T-helper 1 cell treated with Interleukin-12 subunit alpha and Interleukin-12 subunit beta and Interleukin-4 antibody, amounts not matched to agents 30 μg/mL and 1 μg/mL, for 36 hours (primary cell): ENCODE measurements around the gene TRAPPC2L.
"Not testable (repeated sequence)": the region's sequence is repeated elsewhere in the genome, so short reads cannot be mapped to it uniquely, and the experiment has no call there.

Experiments used
- H3K27ac Mint-ChIP-seq: one replicate; pipeline ENCODE4 v1.8.0; 2021; ENCODE audit warnings: mild to moderate bottlenecking, mixed read lengths
- H3K27me3 Mint-ChIP-seq: one replicate; pipeline ENCODE4 v1.8.0; 2021; ENCODE audit warnings: low read depth, mixed read lengths
- H3K36me3 Mint-ChIP-seq: one replicate; pipeline ENCODE4 v1.8.0; 2021; ENCODE audit warnings: low read depth, mixed read lengths
- H3K4me1 Mint-ChIP-seq: one replicate; pipeline ENCODE4 v1.8.0; 2021; ENCODE audit warnings: low read depth, mixed read lengths
- H3K4me3 Mint-ChIP-seq: one replicate; pipeline ENCODE4 v1.8.0; 2021; ENCODE audit warnings: mild to moderate bottlenecking, moderate library complexity, mixed read lengths
- H3K9me3 Mint-ChIP-seq: one replicate; pipeline ENCODE4 v1.8.0; 2021; ENCODE audit warnings: mixed read lengths

Gene TRAPPC2L

DNA sequence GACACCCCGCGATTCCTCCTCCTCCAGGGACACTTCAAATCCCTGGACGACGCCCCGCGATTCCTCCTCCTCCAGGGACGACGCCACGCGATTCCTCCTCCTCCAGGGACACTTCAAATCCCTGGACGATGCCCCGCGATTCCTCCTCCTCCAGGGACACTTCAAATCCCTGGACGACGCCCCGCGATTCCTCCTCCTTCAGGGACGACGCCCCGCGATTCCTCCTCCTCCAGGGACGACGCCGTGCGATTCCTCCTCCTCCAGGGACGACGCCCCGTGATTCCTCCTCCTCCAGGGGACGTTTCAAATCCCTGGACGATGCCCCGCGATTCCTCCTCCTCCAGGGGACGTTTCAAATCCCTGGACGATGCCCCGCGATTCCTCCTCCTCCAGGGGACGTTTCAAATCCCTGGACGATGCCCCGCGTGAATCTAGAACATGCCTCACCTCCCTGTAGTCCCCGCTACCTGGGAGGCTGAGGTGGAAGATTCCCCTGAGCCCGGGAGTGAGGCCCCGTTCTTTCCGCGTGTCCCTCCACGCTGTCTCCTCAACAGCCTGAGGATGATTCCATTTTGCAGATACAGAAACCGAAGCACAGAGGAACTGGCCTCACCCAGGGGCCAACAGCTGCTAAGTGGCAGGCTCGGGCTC lies 32.9 kb downstream of the TRAPPC2L start:
- not testable (repeated sequence) for H3K36me3 Mint-ChIP-seq, H3K27ac Mint-ChIP-seq, H3K9me3 Mint-ChIP-seq

DNA sequence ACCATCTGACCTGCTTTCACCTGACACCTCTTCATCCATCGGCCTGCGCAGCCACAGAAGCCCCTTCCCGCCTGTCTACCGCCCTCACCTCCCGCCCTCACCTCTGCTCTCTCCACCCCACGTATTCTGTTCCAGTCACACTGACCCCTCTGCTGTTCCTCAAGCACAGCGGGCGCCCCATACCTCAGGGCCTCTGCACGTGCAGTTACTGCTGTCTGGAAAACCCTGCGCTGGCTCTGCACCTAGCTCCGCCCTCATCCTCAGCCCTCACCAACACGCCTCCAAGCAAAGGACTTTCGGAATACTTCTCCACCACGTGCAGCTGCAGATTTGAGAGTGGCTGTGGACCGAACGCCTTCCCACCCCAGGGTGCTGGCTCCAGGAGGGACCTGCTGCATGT lies 34.2 kb downstream of the TRAPPC2L start:
- Mint-ChIP-seq H3K36me3 (no peaks in the 10 kb centered on the region), H3K9me3 (no peaks in the 10 kb centered on the region), H3K27ac (no peak overlapping the region), H3K4me1 (no peaks in the 10 kb centered on the region), H3K27me3 (no peaks in the 10 kb centered on the region), H3K4me3 (no peak overlapping the region)

More for the DNA sequence above, 32.9 kb downstream of the TRAPPC2L start:
- H3K27me3 Mint-ChIP-seq, H3K4me1 Mint-ChIP-seq, H3K4me3 Mint-ChIP-seq: not testable (repeated sequence)

DNA sequence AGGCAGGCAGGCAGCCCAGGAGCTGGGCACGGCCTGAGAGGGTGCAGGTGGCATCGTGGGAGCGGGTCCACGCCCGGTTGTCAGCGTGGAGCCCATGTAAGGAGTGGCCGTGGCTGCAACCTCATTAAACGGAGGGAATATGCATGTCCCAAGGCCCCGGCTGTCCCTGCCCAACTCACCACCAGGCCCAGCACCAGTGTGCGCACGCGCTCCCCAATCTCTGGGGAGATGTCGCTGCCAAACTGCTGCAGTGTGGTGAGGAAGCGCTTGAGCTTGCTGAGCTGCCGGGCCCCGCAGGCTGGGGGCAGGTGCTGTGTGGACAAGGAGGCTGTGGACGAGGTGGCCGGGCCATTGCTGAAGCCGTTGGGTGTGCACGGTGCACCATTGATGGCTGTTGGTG lies 35.1 kb downstream of the TRAPPC2L start:
- Mint-ChIP-seq H3K9me3 (no peaks in the 10 kb centered on the region), H3K27ac (no peak overlapping the region), H3K4me1 (no peaks in the 10 kb centered on the region), H3K27me3 (no peaks in the 10 kb centered on the region), H3K4me3 (no peak overlapping the region), H3K36me3 (no peaks in the 10 kb centered on the region)

DNA sequence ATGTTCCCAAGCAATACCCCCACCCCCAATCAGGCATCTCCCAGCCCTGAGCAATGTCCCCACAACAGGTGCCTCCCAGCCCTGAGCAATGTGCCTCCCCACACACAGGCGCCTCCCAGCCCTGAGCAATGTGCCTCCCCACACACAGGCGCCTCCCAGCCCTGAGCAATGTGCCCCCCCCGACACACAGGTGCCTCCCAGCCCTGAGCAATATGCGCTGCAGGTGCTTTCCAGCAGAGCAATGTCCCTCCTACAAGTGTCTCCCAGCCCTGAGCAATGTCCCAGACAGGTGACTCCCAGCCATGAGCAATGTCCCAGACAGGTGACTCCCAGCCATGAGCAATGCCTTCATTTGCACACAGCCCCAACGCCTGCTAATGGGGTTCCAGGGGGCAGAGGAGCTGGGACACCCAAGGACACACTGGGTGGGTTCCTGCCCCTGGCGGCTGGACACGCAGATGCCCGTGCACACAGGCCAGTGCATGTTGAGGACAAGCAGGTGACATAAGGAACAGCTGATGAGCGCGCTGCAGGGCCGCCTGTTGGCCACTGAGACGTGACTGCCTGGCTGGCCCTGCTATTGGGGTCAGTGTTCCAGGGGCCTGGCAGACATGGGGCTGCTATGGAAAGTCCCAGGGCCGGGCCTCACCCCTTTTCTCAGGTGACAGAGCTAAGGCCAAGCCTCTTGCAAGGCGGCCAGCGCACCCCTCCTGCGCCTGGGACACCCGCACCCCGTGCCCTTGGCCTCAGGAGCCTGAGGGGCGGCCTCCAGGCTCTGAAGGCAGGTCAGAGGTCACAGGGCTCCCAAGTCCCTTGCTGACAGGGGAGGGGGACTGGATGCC lies 36.4 kb downstream of the TRAPPC2L start:
- no peaks in the 10 kb centered on the region for H3K9me3 Mint-ChIP-seq
- H3K4me3 Mint-ChIP-seq: no peak overlapping the region
- H3K4me1 Mint-ChIP-seq: no peaks in the 10 kb centered on the region
- H3K27ac Mint-ChIP-seq: no peak overlapping the region
- H3K36me3 Mint-ChIP-seq: no peaks in the 10 kb centered on the region
- H3K27me3 Mint-ChIP-seq: no peaks in the 10 kb centered on the region

DNA sequence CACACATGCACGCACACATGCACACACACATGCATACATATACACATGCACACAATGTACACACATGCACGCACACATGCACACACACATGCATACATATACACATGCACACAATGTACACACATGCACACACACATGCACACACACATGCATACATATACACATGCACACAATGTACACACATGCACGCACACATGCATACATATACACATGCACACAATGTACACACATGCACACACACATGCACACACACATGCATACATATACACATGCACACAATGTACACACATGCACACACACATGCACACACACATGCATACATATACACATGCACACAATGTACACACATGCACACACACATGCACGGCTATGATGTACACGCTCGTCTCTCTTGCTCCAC lies 37.3 kb downstream of the TRAPPC2L start:
- not testable (repeated sequence) for H3K36me3 Mint-ChIP-seq, H3K9me3 Mint-ChIP-seq, H3K27me3 Mint-ChIP-seq, H3K4me3 Mint-ChIP-seq, H3K4me1 Mint-ChIP-seq, H3K27ac Mint-ChIP-seq

DNA sequence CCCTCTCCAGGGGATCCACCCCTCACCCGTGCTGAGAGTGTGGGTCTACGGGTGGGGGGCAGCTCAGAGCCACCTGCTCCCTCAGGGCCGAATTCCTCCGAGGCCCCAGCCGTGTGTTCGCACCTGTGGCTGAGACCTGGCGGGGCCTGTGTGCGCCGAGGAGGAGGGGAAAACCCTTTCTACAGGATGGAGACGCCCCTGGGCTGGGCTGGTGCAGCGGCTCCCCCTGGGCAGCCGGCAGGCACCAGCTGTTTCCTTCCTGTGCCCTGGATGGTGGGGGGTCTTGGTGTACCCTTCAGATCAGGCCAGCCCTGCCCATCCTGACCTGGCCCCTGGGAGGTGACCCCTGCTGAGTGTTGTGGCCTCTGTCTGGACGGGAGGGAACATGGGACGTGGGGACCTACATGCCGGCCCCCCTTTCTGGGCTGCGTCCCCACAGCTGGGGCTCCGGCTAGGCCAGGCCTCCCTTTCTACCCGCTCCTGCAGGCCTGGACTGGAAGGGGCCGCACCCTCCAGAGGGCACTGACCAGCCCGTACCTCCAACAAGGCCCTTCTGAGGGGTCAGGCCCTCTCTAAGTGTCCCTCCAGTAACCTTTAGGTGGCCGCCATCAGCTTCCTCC lies 37.9 kb downstream of the TRAPPC2L start:
- Mint-ChIP-seq H3K36me3 (no peaks in the 10 kb centered on the region), H3K27ac (no peak overlapping the region), H3K4me3 (no peak overlapping the region), H3K9me3 (no peaks in the 10 kb centered on the region), H3K27me3 (no peaks in the 10 kb centered on the region), H3K4me1 (no peaks in the 10 kb centered on the region)

DNA sequence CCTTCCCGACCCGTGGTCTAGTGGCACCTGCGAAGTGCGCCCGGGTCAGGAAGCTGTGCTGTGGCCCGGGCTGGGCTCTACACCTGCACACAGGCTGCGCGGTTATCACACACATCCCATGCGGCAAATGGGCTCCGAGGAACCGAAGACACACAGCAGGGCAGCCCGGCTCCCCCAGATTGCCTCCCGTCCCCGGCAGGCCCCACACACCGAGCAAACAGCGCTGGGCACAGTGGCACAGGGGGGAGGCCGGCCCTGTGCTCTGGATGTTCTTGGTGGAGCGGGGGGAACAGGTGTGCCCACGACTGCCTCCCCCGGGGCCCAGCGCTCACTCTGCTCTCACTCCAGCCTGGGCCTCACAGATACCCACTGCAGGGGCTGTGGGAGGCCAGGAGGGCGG lies 38.4 kb downstream of the TRAPPC2L start:
- H3K27me3 Mint-ChIP-seq: no peaks in the 10 kb centered on the region
- no peaks in the 10 kb centered on the region for H3K4me1 Mint-ChIP-seq
- no peaks in the 10 kb centered on the region for H3K36me3 Mint-ChIP-seq
- no peak overlapping the region for H3K27ac Mint-ChIP-seq
- H3K4me3 Mint-ChIP-seq: no peak overlapping the region
- no peaks in the 10 kb centered on the region for H3K9me3 Mint-ChIP-seq

DNA sequence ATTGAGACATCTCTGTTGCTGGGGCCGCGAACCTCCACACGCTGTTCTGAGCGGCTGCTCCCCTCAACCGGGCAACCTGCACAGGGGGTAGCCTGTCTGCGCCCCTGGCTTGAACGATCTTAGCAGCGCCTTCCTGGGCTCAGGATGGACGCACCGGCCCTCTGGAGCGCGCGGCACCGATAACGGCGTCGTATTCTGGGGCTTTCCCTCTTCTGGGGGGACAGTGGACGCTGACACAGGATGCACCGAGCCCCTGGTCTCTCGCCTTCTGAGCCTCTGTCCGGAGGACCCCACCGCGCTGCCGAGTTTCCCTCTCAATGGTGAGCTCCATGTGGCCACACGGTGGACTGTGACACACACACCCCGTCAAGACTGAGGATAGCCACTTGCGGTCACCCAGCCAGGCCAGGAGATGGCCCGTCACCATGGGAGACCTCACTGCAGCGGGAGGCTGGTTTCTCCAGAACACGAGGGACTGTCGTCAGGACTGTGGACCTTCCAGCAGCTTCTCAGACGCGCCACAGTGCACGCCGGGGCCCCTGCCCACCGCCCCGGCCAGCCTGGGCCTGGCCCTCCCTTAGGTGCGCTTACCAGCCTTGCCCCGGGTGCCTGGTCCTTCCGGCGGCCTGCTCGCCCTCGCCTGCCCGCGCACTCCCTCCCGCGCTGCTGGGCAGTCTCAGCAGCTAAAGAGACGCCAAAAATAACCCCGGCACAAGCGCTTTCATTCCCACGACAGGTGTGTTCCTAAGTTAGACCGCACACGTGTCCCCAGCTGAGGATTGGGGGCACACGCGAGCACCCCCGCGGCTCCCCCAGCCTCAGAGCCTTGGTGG lies 39.5 kb downstream of the TRAPPC2L start:
- Mint-ChIP-seq H3K27ac (no peak overlapping the region), H3K4me3 (no peak overlapping the region), H3K36me3 (no peaks in the 10 kb centered on the region), H3K4me1 (no peaks in the 10 kb centered on the region), H3K27me3 (no peaks in the 10 kb centered on the region), H3K9me3 (no peaks in the 10 kb centered on the region)

DNA sequence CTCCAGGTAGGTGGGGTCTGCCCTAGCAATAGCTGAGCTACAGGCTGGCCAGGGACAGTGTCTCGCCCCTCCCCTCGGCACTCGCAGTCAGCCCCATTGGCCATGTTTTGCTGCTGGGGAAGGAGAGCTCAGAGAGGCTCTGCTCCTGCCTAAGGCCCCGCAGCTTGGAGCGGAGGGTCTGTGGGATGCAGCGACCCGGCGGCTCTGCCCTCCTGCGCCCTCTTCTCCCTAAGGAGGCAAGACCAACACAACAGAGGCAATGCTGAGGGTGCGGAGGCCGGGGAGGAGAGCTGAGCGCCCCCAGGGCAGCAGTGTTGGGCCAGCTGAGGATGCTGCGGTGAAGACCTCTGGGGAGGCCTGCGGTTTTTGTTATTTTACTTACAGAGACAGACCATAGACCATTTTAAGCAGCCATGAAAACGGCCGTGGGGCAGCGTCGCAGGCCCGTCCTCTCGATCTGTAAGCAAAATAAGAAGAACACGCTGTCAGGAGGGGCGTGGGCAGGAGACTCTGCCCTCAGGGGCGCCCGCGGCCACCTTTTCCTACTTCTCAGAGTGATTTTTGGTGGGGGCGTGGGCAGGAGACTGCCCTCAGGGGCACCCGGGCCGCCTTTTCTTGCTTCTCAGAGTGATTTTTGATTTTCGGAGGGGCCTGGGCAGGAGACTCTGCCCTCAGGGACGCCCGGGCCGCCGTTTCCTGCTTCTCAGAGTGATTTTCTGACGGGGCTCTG lies 40.9 kb downstream of the TRAPPC2L start:
- no peaks in the 10 kb centered on the region for H3K27me3 Mint-ChIP-seq
- no peaks in the 10 kb centered on the region for H3K9me3 Mint-ChIP-seq
- no peaks in the 10 kb centered on the region for H3K36me3 Mint-ChIP-seq
- no peak overlapping the region for H3K4me3 Mint-ChIP-seq
- H3K27ac Mint-ChIP-seq: no peak overlapping the region
- no peaks in the 10 kb centered on the region for H3K4me1 Mint-ChIP-seq

DNA sequence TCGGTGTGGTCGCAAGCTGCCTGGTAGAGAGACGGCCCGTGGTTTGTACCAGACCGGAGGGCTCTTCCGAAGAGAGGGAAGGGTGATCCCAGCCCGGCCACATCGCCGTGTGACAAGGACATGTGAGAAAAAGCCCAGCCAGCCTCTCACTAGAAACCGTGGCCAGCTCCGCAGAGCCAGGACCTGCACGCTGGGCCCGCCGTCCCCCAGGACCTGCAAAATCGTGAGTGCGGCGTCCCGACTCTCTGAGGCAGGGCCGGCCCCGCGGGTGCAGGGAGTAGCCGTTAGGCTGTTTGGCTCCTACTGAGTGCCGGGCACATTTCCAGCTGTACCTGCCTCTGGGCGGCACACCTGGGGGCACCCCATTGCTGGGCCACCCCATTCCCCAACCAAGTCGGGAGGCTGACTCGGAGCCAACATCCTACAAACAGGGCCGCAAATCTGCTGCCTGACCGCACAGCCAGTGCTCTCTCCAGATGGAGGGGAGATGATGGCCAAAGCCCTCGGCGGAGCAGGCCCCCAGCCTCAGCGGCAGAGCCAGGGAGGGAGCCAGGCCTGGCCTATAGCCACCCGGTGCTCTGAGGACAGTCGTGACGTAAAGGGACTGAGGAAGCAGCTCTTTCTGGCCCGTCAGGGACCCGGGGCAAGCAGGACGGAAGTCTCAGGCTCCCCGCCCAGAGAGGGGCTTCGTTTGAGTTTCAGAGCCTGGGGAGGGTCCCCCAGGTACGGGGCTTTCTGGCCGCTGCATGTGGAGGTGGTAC lies 43.2 kb downstream of the TRAPPC2L start:
- H3K27ac Mint-ChIP-seq: no peak overlapping the region
- no peaks in the 10 kb centered on the region for H3K4me1 Mint-ChIP-seq
- no peaks in the 10 kb centered on the region for H3K9me3 Mint-ChIP-seq
- H3K4me3 Mint-ChIP-seq: no peak overlapping the region
- no peaks in the 10 kb centered on the region for H3K36me3 Mint-ChIP-seq
- H3K27me3 Mint-ChIP-seq: no peaks in the 10 kb centered on the region

DNA sequence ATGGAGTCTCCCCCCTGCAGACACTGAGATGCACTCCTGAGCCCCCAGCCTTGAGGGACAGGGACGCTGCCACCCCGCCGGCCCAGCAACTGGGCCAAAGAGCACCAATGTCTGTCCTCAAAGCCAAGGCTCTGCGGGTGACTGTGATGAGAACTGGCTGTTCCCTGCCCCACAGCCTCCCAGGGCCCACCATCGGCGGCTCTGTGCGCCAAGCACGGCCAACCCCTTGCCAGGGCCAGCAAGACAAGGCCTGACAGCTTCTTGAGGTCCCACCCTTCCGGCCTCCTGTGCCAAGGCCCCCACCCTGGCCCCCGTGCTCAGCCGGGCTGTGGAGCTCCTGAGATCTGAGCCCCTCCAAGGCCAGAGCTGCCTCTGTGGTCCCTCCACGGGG lies 43.7 kb downstream of the TRAPPC2L start:
- no peaks in the 10 kb centered on the region for H3K36me3 Mint-ChIP-seq
- H3K9me3 Mint-ChIP-seq: no peaks in the 10 kb centered on the region
- no peaks in the 10 kb centered on the region for H3K4me1 Mint-ChIP-seq
- H3K27me3 Mint-ChIP-seq: no peaks in the 10 kb centered on the region
- H3K27ac Mint-ChIP-seq: no peak overlapping the region
- H3K4me3 Mint-ChIP-seq: no peak overlapping the region

DNA sequence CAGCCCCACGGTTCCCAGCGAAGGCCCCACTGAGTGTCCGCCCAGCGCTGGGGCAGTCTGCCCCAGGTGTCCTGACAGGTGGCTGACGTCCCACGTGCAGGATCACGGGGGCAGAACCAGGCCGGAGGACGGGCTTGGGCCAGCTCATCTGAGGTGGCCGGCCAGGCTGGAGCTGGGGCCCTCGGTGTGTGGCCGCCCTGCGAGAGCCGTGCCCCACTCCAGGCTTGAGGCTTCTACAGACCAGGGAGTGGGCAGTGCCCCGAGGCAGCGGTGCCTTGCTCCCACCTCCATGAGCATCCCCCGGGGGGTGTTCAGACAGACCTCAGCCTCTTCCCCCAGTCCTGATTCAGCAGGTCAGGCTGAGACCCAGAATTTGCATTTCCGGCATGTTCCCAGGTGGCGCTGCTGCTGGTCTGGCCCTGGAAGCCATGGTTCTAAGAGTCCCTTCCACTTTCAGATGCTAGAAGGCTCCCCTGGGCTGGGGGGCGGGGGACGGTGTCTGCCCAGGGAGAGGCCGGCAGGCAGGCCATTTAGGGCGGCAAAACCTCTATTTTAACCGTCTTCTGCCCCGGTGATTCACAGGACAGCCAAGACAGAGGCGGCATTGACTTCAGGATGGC lies 44.9 kb downstream of the TRAPPC2L start:
- no peaks in the 10 kb centered on the region for H3K9me3 Mint-ChIP-seq
- no peak overlapping the region for H3K4me3 Mint-ChIP-seq
- no peaks in the 10 kb centered on the region for H3K4me1 Mint-ChIP-seq
- no peak overlapping the region for H3K27ac Mint-ChIP-seq
- H3K36me3 Mint-ChIP-seq: no peaks in the 10 kb centered on the region
- no peaks in the 10 kb centered on the region for H3K27me3 Mint-ChIP-seq

DNA sequence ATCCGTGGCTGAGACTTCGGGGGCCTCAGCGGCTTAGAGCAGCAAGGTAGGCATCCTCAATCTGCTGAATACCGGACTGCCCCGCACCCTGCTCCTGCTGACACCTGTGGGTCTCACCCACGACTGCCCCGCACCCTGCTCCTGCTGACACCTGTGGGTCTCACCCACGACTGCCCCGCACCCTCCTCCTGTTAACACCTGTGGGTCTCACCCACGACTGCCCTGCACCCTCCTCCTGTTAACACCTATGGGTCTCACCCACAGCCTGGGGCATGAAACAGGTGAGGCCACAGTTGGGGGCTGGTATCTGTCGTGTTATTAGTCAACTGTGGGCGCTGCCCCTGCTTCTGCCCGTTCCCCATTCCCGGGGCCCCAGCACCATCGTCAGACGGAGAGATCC lies 45.8 kb downstream of the TRAPPC2L start:
- H3K4me3 Mint-ChIP-seq: no peak overlapping the region
- H3K4me1 Mint-ChIP-seq: no peaks in the 10 kb centered on the region
- H3K9me3 Mint-ChIP-seq: no peaks in the 10 kb centered on the region
- H3K27ac Mint-ChIP-seq: no peak overlapping the region
- no peaks in the 10 kb centered on the region for H3K27me3 Mint-ChIP-seq
- H3K36me3 Mint-ChIP-seq: no peaks in the 10 kb centered on the region
